CD4-positive, alpha-beta T cell treated with Interleukin-1 beta for 1 hour (primary cell): ENCODE results near the gene NXF1.
A peak's percentile ranks its signal among the peaks of the same experiment; 100 is the strongest.
"Not testable (repeated sequence)": the region's sequence is repeated elsewhere in the genome, so short reads cannot be mapped to it uniquely, and the experiment has no call there.

Experiments
- DNase-seq, 2 donors: peaks; one replicate each; pipeline ENCODE4 v3.0.0-alpha.2; 2020 to 2022

The NXF1 gene

DNA sequence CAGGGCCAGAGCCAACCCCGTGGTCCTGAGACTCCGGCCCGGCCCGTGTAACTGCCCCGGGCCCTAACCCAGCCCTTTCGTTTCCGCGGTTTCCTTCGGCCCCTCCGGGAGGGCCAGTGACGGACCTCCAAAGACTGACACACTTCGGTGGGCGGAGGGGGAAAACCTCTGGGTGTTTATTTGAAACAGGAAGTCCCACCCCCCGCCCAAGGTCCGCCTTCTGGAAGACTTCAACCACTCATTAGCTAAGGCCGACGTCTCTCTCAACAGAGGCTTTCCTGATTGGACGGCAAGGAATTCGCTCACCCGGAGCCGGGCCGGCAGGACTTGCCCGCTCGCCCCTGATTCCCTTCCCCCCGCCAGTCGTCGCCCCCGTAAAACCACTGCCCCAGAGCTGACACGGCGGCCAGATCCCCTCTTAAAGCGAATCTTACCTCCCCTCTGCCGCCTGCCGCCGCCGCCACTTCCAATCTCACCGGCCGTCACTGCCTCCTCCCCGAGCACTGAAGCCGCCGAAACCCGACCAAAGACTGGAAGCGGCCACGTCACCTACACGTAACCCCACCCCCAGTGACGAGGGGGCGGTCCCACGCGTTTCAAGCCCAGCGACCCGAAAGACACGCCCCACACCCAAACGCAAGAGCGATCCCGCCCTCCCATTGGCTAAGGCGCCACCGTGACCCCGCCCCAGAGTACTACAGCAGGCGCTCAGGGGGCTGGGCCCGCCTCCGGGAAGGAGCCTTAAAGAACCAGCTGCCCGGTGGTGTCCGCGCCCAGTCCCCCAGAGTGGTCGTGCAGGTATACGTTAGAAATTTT is 26.5 kb upstream of the NXF1 start, which contains the start of gene STX5:
STX5 (minus strand) TSS at position 532 of the 816 bp plus-strand sequence. CDS start 808 bp downstream, outside the sequence.
- DNase-seq = peak; percentile 98 to 99

GRCh38 chr11:62830904-62831519 is 25.8 kb upstream of the NXF1 start:
- peak in 1 of 2 donors; percentile 23 for DNase-seq

DNA sequence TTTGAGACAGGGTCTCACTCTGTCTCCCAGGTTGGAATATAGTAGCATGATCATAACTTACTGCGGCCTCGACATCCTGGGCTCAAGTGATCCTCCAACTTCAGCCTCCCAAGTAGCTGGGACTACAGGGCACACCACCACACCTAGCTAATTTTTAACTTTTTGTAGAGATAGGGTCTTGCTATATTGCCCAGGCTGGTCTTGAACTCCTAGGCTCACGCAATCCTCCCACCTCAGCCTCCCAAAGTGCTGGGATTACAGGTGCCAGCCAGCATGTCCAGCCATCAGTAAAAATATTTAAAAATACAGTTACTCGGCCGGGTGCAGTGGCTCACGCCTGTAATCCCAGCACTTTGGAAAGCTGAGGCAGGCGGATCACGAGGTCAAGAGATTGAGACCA is 22.9 kb upstream of the NXF1 start:
- DNase-seq = not testable (repeated sequence)

- no peak for DNase-seq
Observed at GRCh38 chr11:62823677-62824076, 18.4 kb upstream of the NXF1 start.

DNA sequence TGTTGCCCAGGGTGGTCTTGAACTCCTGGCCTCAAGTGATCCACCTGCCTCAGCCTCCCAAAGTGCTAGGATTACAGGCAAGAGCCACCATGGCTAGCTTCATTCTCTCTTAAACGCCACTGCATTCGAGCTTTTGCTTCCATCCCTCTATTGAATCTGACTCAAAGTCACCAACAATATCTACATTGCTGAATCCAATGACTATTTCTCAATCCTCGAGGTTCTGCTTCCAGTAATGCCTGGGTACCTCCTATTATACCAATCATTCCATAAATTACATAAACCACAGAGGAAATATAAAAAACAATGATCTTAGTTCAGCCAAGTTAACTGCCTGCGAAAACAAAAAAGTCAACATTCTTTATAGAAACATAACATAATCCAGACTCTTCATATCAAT is 11.9 kb upstream of the NXF1 start:
- no peak for DNase-seq

DNA sequence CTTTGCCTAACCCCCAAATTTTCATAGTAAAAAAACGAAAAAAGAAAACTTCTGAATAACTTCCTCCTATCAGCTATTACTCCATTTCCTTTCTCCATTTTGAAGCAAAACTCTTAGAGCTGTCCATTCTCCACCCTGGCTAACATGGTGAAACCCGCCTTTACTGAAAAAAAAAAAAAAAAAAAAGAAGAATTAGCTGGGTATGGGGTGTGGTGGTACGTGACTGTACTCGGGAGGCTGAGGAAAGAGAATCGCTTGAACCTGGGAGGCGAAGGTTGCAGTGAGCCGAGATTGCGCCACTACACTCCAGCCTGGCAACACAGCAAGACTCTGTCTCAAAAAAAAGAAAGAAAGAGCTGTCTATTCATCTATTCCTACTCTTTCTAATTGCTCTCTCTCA is 11.3 kb upstream of the NXF1 start:
- peak in 1 of 2 donors; percentile 62 for DNase-seq

GRCh38 chr11:62811659-62812058 is 6.4 kb upstream of the NXF1 start:
- DNase-seq = no peak

DNA sequence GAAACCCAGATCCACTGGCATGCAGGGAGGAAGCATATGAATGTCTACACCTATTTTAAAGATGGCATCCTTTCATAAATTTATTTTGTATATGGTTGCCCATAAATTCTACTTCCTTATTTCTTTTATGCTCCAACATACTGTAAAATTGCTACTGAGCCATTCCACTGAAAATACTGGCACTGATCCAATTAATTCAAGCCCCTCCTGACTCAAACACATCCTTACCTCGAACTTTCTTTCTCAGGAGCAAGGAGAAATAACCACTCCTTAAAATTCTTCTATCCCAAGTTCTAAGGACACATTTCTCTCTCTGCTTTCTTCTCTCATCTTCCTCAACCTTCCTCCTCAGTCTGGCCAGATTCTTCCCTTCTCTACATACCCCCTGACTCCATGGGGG is 5.5 kb upstream of the NXF1 start:
- DNase-seq = no peak

DNA sequence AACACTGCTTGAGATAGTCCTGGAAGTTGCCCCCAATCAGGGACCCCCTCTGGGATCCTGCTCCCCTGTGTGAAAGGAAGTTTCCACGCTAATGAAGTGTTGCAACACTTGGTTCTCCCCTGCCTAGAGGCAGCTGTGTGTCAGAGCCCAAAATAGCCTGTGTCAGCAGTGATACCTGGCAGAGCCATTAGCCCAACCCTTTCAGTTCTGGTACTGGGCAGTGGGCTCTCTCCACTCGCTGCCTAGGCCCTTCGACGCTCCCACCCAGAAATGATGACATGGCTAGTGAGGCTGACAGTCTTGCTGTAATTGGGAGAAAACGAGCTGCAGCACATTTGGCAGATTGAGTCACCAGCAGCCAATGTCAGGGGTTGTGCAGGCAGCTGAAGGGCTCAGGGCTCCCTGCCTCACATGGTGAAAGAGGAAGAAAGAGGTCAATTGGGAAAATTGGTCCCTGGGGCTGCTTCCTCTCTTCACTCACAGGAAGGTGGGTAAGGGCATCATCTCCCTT is 1.4 kb upstream of the NXF1 start:
- peak in 1 of 2 donors; percentile 69 for DNase-seq

DNA sequence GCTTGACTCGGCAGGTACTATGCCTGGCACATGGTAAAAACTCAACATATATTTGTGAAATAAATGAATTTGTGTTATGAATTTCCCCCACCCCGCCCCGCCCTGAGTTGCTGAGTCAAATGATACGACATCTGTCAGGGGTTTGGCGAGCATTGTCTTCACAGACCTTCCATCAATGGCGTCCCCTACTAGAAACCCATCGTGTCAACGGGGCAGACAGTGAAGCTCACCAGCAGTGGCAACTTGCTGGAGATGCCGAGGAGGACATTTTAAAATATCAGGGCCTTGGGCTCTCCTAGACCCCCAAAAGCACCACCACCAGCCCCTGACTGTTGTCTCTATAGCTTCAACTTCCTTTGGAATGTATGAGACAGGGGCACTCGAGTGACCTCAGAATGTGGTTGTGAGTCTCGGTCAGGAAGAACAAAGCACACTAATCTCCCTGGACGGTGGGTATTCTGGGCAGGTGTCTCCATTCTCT is 761 bp upstream of the NXF1 start:
- DNase-seq = peak; percentile 35 to 37

- DNase-seq = no peak
Observed at GRCh38 chr11:62804310-62805075, 747 bp downstream of the NXF1 start.

DNA sequence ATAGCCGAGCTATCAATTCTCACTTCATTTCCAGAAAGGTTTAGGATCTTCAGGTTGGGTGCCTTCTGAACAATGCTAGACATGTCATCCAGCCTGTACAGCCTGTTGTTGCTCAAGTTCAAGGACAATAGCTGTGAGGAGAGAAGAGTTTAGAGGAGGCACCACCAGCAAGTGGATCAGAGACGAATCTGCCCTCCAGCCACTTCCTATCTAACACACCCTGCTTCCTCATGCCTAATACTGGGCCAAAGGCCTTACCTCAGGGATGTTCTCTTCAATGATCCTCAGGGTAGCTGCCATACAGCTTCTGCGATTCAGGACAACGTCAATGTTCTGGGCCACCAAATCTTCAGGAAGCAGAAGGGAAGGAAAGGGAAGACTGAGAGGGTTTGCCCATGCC is 4.2 kb downstream of the NXF1 start:
- DNase-seq = no peak

- no peak for DNase-seq
Observed at GRCh38 chr11:62799486-62799885, 5.8 kb downstream of the NXF1 start.

GRCh38 chr11:62796281-62796680 is 9.0 kb downstream of the NXF1 start:
- DNase-seq = no peak

- DNase-seq = no peak
Observed at GRCh38 chr11:62794201-62794775, 11.0 kb downstream of the NXF1 start.

DNA sequence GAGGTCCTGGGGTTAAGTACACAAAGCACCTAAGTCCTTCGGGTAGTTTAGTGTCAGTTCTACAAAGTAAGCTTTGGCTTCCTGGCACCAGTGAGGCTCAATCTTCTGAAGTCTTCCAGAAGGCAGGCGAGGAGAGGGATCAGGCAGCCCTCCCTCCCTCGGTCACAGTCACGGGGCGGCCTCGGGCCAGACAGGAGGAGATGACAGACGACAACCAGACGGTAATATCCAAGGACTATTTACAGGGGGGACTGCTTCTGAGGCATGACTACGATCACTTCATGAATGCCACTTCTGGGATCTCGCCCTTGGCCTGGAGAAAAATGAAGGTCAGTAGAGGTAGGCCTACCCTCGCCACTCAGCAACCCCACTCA is 13.1 kb downstream of the NXF1 start:
- peak in 1 of 2 donors; percentile 15 for DNase-seq

DNA sequence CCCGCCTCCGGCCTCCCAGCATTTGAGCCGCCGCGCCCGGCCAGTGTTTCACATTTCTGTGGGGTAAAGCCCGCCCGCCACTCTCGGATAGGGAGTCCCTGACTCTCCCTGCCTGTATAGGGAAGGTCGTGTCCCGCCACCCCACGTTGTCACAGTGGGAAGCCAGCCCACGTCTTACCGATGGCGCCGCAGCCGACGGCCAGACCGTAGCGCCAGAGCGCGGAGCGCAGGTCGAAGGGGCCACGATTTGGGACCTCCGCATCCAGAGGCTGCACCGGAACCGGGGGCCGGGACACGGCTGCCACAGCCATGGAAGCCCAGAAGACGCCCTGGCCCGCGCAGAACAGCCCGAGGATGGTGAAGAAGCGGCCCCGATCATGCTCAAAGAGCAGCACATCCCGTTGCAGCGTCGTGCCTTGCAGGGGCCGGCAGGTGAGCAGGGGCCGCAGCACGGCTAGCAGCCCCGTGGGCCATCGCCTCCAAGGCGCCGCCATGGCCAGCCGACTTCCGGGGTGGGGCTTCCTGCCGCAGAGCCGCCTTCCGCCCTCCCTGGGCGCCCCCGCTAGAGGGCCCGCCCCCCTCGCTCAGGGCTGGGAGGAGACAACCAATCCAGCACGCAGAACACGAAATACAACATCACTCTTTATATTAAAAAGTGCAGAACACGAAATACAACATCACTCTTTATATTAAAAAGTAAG is 13.6 kb downstream of the NXF1 start, which contains the start of gene TMEM223:
TMEM223 (minus strand) TSS at position 506 of the 701 bp plus-strand sequence; CDS start at position 494, 12 bp downstream.
- DNase-seq = peak; percentile 89 to 90

- no peak for DNase-seq
Observed at GRCh38 chr11:62789576-62789975, 15.7 kb downstream of the NXF1 start.

DNA sequence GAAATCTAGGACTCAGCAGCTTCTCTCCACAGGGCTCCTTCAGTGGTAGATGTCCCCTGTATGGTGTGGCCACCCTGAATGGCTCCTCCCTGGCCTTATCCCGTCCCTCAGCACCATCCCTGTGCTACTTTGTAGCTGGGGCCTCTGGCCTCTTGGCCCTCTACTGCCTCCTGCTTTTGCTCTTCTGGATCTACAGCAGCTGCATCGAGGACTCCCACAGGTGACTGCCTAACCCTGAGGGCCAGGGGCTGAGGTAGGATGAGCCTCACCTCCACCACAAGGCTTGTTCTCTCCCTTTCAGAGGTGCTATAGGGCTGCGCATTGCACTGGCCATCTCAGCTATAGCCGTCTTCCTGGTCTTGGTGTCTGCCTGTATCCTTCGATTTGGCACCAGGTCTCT is 16.2 kb downstream of the NXF1 start:
- no peak for DNase-seq

DNA sequence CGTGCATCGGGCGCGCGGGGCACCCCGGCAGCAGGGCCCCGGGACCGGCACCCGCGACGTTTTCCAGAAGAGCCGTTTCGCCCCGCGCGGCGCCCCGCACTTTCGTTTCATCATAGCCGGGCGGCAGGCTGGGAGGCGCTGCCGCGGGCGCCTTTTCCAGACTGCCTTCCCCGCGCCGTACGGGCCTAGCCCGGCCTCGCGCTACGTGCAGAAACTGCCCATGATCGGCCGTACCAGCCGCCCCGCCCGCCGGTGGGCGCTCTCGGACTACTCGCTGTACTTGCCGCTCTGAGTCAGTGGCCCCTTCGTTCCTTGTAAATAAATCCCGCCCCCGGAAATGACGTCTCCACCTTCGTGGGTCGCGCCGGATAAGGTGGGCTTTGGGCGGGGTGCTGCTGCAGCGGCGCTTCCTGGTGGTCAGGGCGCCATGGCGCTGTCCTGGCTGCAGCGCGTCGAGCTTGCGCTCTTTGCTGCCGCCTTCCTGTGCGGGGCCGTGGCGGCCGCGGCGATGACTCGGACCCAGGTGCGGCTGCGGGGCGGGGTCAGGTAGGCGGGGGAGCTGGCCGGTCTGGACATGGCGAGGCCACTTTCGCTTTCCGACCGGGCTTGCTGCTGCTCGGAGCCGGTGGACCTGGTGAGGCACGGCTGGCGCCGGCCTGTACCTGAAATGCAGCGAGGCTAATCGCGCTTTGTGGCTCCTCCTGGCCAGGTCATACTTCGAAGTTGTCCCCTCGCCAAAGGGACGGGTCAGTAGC is 18.1 kb downstream of the NXF1 start, which contains the start of gene TMEM179B:
TMEM179B (plus strand) TSS at position 398 of the 755 bp plus-strand sequence; CDS start at position 428, 30 bp downstream.
- peak; percentile 97 to 98 for DNase-seq
